Spinal cord (tissue), 10 donors: ENCODE data around the gene EXOC3. TPM values are rescaled to one million over a fixed set of nuclear protein-coding genes. Genes with fewer than 3 reads are reported as not detected.

Experiments used
- DNase-seq, 6 donors: peaks; one replicate each; pipeline versions ENCODE4 v3.0.0 to v3.0.0-alpha.2; 2013 to 2015; ENCODE audit warnings: low spot score in 6 of 6, low read depth in 4 of 6
- H3K27ac ChIP-seq: one replicate; pipeline ENCODE4 v1.5.1; 2013; ENCODE audit warnings: low read depth, low read length, control low read depth
- H3K27me3 ChIP-seq: one replicate; pipeline ENCODE4 v1.6.1; 2013; ENCODE audit warnings: low read length; ENCODE audit not compliant: control insufficient read depth, insufficient read depth
- H3K36me3 ChIP-seq: one replicate; pipeline ENCODE4 v1.6.1; 2013; ENCODE audit warnings: low read length; ENCODE audit not compliant: control insufficient read depth, insufficient read depth
- H3K4me1 ChIP-seq: one replicate; pipeline ENCODE4 v1.6.1; 2013; ENCODE audit warnings: low read length; ENCODE audit not compliant: control insufficient read depth, insufficient read depth
- H3K4me3 ChIP-seq: one replicate; pipeline ENCODE4 v1.5.1; 2013; ENCODE audit warnings: low read depth, low read length, control low read depth
- H3K9me3 ChIP-seq: one replicate; pipeline ENCODE4 v1.6.1; 2013; ENCODE audit warnings: low read length; ENCODE audit not compliant: control insufficient read depth, insufficient read depth
- WGBS: methylation state at CpG from one replicate; pipeline ENCODE4 v1.1.5; 2013; ENCODE audit warnings: missing lambda C conversion rate; ENCODE audit not compliant: insufficient coverage; 5-methylcytosine and 5-hydroxymethylcytosine counted together
- polyA plus RNA-seq, 2 donors: library from polyadenylated mRNA; unstranded; fragments of 120-200 nt; gene quantifications; one replicate each; pipeline ENCODE4 v1.2.1, GENCODE V29; 2013; ENCODE audit not compliant: insufficient read length in 2 of 2
- total RNA-seq, 2 donors: library from RNA; depleted of rRNA in 1 of 2; stranded (reverse); fragments of 120-200 nt in 1 of 2; fragments of >200 nt in 1 of 2; gene quantifications; one replicate each; pipeline versions ENCODE4 v1.2.3 to v1.2.4, GENCODE V29; 2013 to 2014
- donor health status: healthy.

The EXOC3 gene
- total and polyA plus RNA-seq, 4 donors: 29.7 to 68.6 (median 53.0) TPM

DNA sequence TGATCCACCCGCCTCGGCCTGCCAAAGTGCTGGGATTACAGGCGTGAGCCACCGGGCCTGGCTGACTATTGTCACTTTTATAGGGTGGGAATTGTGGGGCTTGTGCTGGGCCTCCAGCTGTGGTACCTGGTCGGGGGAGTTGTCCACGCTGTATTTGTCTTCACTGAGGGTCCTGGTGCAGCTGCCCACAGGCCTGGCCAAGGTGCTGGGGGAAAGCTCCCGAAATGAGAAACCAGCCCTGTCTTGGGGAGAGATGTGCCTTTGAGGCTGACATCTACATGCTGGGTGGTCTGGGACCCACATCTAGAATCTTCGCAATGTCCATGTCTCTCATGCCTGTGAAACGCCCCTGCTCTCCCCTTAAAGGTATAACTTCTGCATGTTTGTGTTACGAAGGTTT, 2.6 kb downstream of the EXOC3 start:
- WGBS: 91% methylated on average over 7 of the region's 10 CpGs
- DNase-seq: no peak

GRCh38 chr5:446066-446882, 3.3 kb downstream of the EXOC3 start:
- H3K9me3 ChIP-seq: no peaks in the 10 kb centered on the region
- H3K27me3 ChIP-seq: no peaks in the 10 kb centered on the region
- no peak overlapping the region for H3K27ac ChIP-seq
- peaks cover 36% of the 10 kb centered on the region for H3K4me1 ChIP-seq
- DNase-seq: no peak
- WGBS: 94% methylated on average over 16 of the region's 19 CpGs
- H3K36me3 ChIP-seq: peaks cover 46% of the 10 kb centered on the region
- no peak overlapping the region for H3K4me3 ChIP-seq

More for the DNA sequence above, 2.6 kb downstream of the EXOC3 start:
- H3K4me3 ChIP-seq: no peak overlapping the region
- H3K27ac ChIP-seq: no peak overlapping the region
- peaks cover 46% of the 10 kb centered on the region for H3K36me3 ChIP-seq
- H3K9me3 ChIP-seq: no peaks in the 10 kb centered on the region
- H3K27me3 ChIP-seq: no peaks in the 10 kb centered on the region
- peaks cover 36% of the 10 kb centered on the region for H3K4me1 ChIP-seq

DNA sequence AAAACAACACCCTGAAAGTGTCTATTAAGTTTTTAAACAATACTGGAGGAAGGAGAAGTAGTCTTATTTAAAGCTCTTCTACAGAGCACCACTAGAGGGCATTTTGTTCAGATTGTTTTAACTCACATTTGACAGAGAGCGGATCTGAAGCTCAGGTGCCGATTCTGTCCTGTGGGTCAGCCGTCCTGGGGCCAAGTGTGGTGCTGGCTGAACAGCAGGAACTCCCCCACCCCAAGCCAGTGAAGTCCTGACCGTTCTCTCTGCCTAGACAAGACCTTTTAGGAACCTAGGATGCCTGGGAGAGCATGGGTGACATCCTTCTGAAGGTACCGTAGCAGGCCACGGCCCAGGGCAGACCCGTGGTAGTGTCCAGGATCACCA, 3.9 kb downstream of the EXOC3 start:
- peaks cover 46% of the 10 kb centered on the region for H3K36me3 ChIP-seq
- 58% methylated on average over 7 of the region's 7 CpGs for WGBS
- peak in 3 of 6 donors; percentile 19 to 77 (median 51) for DNase-seq

GRCh38 chr5:447501-447900, 4.5 kb downstream of the EXOC3 start:
- Histone ChIP-seq H3K36me3 (peaks cover 46% of the 10 kb centered on the region), H3K9me3 (peaks cover 7% of the 10 kb centered on the region), H3K4me3 (no peak overlapping the region), H3K27ac (no peak overlapping the region), H3K4me1 (peaks cover 25% of the 10 kb centered on the region), H3K27me3 (no peaks in the 10 kb centered on the region)
- no peak for DNase-seq
- 97% methylated on average over 21 of the region's 21 CpGs for WGBS

More for the DNA sequence above, 3.9 kb downstream of the EXOC3 start:
- H3K27me3 ChIP-seq: no peaks in the 10 kb centered on the region
- H3K9me3 ChIP-seq: peaks cover 3% of the 10 kb centered on the region
- H3K4me3 ChIP-seq: no peak overlapping the region
- H3K4me1 ChIP-seq: peaks cover 31% of the 10 kb centered on the region
- H3K27ac ChIP-seq: no peak overlapping the region

- Histone ChIP-seq H3K27me3 (no peaks in the 10 kb centered on the region), H3K36me3 (peaks cover 53% of the 10 kb centered on the region), H3K4me1 (peaks cover 23% of the 10 kb centered on the region), H3K9me3 (peaks cover 7% of the 10 kb centered on the region), H3K27ac (no peak overlapping the region), H3K4me3 (no peak overlapping the region)
- no peak for DNase-seq
- 95% methylated on average over 21 of the region's 21 CpGs for WGBS
Observed at GRCh38 chr5:448061-448765, 5.2 kb downstream of the EXOC3 start.

GRCh38 chr5:448766-449090, 5.8 kb downstream of the EXOC3 start:
- Histone ChIP-seq H3K4me3 (no peak overlapping the region), H3K27me3 (no peaks in the 10 kb centered on the region), H3K27ac (no peak overlapping the region), H3K9me3 (peaks cover 7% of the 10 kb centered on the region), H3K36me3 (peaks cover 55% of the 10 kb centered on the region), H3K4me1 (peaks cover 18% of the 10 kb centered on the region)
- DNase-seq: no peak
- WGBS: 90% methylated on average over 12 of the region's 12 CpGs

DNA sequence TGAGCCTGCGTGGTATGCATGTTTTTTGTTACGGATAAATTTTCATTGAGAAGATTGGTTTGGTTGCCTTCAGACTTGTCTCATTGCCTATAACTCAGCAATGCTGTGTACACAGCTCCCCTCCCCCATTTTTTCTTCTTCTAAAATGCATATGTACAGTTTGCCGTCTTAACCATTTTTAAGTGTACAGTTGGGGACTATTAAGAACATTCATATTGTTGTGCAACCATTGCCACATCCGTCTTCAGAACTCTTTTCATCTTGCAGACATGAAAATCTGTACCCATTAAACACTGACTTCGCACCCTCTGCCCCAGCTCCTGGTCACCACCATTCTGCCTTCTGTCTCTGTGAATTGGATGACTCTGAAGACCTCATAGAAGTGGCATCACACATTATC, 6.2 kb downstream of the EXOC3 start:
- H3K9me3 ChIP-seq: peaks cover 7% of the 10 kb centered on the region
- no peak overlapping the region for H3K27ac ChIP-seq
- no peak for DNase-seq
- peaks cover 14% of the 10 kb centered on the region for H3K4me1 ChIP-seq
- H3K27me3 ChIP-seq: no peaks in the 10 kb centered on the region
- H3K4me3 ChIP-seq: no peak overlapping the region
- WGBS: 83% methylated on average over 2 of the region's 5 CpGs
- peaks cover 57% of the 10 kb centered on the region for H3K36me3 ChIP-seq

GRCh38 chr5:451587-452458, 8.8 kb downstream of the EXOC3 start:
- Histone ChIP-seq H3K27ac (no peak overlapping the region), H3K4me1 (peaks cover 8% of the 10 kb centered on the region), H3K27me3 (no peaks in the 10 kb centered on the region), H3K9me3 (peaks cover 7% of the 10 kb centered on the region), H3K36me3 (peaks cover 60% of the 10 kb centered on the region), H3K4me3 (no peak overlapping the region)
- no peak for DNase-seq
- WGBS: 50% methylated on average over 2 of the region's 5 CpGs

DNA sequence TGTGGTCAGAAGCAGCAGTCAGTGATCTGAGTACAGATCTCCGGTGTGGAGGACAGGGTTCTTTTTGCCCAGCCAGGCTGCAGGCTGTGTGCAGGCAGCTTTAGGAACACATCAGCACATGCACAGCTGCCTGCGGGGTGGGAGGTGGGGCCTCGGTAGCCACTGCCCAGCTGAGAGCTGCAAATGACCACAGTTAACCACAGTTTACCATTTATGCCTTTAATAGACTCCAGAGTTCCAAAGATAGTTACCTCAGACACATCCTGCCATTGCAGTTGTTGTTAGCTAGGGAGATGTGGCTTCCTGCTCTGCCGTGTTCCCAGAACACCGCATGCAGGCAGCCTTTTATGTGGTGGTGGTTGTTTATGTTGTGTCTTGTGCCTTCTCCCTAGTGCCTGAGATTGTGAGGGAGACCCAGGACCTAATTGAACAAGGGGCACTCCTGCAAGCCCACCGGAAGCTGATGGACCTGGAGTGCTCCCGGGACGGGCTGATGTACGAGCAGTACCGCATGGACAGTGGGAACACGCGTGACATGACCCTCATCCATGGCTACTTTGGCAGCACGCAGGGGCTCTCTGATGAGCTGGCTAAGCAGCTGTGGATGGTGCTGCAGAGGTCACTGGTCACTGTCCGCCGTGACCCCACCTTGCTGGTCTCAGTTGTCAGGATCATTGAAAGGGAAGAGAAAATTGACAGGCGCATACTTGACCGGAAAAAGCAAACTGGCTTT, 10.2 kb downstream of the EXOC3 start:
- WGBS: 97% methylated on average over 14 of the region's 17 CpGs
- no peaks in the 10 kb centered on the region for H3K27me3 ChIP-seq
- H3K9me3 ChIP-seq: peaks cover 7% of the 10 kb centered on the region
- H3K36me3 ChIP-seq: peaks cover 59% of the 10 kb centered on the region
- no peak overlapping the region for H3K4me3 ChIP-seq
- H3K4me1 ChIP-seq: no peaks in the 10 kb centered on the region
- H3K27ac ChIP-seq: no peak overlapping the region
- DNase-seq: no peak
